Astrocyte of the cerebellum (primary cell): Measurements from ENCODE around the gene CLSTN2.

Experiments used
- DNase-seq: peaks from one replicate; pipeline ENCODE4 v3.0.0-alpha.2; 2011; ENCODE audit warnings: low read depth
- H3K4me3 ChIP-seq: 2 replicates; pipeline ENCODE4 v1.5.1; 2011; ENCODE audit warnings: mild to moderate bottlenecking, low read depth, low read length, moderate library complexity
- CTCF ChIP-seq: IDR thresholded peaks from 2 replicates; pipeline ENCODE4 v1.5.1; 2012; ENCODE audit warnings: low read length, low read depth, moderate library complexity, mild to moderate bottlenecking; ENCODE audit errors: missing control alignments
- in situ Hi-C: cut with HindIII; loops from 2 replicates; pipeline ENCODE4 v1.10.0; 2017; ENCODE audit warnings: low sequenced_read_pairs

The CLSTN2 gene

GRCh38 chr3:140500473-140500872 is 565.5 kb downstream of the CLSTN2 start:
- no peak overlapping the region for H3K4me3 ChIP-seq
- no peak for TF ChIP-seq CTCF
- in situ Hi-C loops = no loop called here
- no peak for DNase-seq

GRCh38 chr3:140501061-140501769 is 566.2 kb downstream of the CLSTN2 start:
- in situ Hi-C loops = no loop called here
- no peak overlapping the region for H3K4me3 ChIP-seq
- no peak for TF ChIP-seq CTCF
- DNase-seq = no peak

- no peak overlapping the region for H3K4me3 ChIP-seq
- no peak for DNase-seq
- in situ Hi-C loops = no loop called here
- no peak for TF ChIP-seq CTCF
These were observed 566.9 kb downstream of the CLSTN2 start for GRCh38 chr3:140501770-140502364.

- H3K4me3 ChIP-seq = no peak overlapping the region
- TF ChIP-seq CTCF = no peak
- DNase-seq = no peak
- in situ Hi-C loops = no loop called here
These were observed 570.2 kb downstream of the CLSTN2 start for GRCh38 chr3:140505213-140505612.

- in situ Hi-C loops = no loop called here
- DNase-seq = no peak
- no peak for TF ChIP-seq CTCF
- H3K4me3 ChIP-seq = no peak overlapping the region
These were observed 570.9 kb downstream of the CLSTN2 start for GRCh38 chr3:140505876-140506275.

GRCh38 chr3:140508550-140508949 is 573.6 kb downstream of the CLSTN2 start:
- TF ChIP-seq CTCF = no peak
- no peak for DNase-seq
- H3K4me3 ChIP-seq = no peak overlapping the region
- in situ Hi-C loops = no loop called here
